HCT116 (cell line): ENCODE measurements around the gene SOBP. TPM values are rescaled to one million over a fixed set of nuclear protein-coding genes. Genes with fewer than 3 reads are reported as not detected.

Experiments used
- ATAC-seq: fragments of 200-7000 bp; cut with Tn5 transposase; 2 replicates; pipeline ENCODE4 v1.9.1; 2020; ENCODE audit warnings: mild to moderate bottlenecking, moderate library complexity
- BruUV-seq: library from RNA; stranded (reverse); fragments of 400-500 nt; replicated peaks from 2 replicates; lab custom pipeline; 2021; lab: Mats Ljungman, UMichigan
- CTCF ChIA-PET: fragments of 300-600 bp; sonication (Branson Sonifier 250); formaldehyde crosslinking; loops from one replicate; lab custom pipeline; 2021; ENCODE audit warnings: antibody characterized with exemption; lab: Charles Lee
- POLR2A ChIA-PET: fragments of 300-600, 350-600 bp; sonication (Branson Sonifier 250); formaldehyde crosslinking; loops from one replicate; lab custom pipeline; 2021; ENCODE audit warnings: antibody characterized with exemption; lab: Charles Lee
- RAD21 ChIA-PET, 2 experiments: fragments of 300-600 bp; sonication (Branson Sonifier 250); formaldehyde crosslinking; loops; one replicate each; lab custom pipeline; 2023; ENCODE audit warnings: low total read pairs in 2 of 2; ENCODE audit not compliant: uncharacterized antibody in 2 of 2, unreplicated experiment in 2 of 2, low non-redundant PET in 1 of 2; lab: Charles Lee
- DNase-seq: peaks from one replicate; pipeline ENCODE4 v3.0.0-alpha.2; 2010; ENCODE audit warnings: low read depth, low spot score
- H2AFZ ChIP-seq: fragments of 200-600 bp; shearing (Covaris generic), sonication (generic); 2 replicates; pipeline ENCODE4 v1.6.1; 2017; ENCODE audit warnings: low read depth, mixed run types, mixed read lengths, antibody characterized with exemption, low read length; ENCODE audit not compliant: poor library complexity, severe bottlenecking
- H3K27ac ChIP-seq: 2 replicates; pipeline ENCODE4 v1.5.1; 2012; ENCODE audit warnings: low read depth, low read length
- H3K27me3 ChIP-seq: fragments of 200-600 bp; sonication (generic); 2 replicates; pipeline ENCODE4 v1.6.1; 2016; ENCODE audit warnings: mixed run types, low read length, mixed read lengths; ENCODE audit not compliant: insufficient read depth
- H3K36me3 ChIP-seq, 2 experiments: fragments of 200-500 bp in 1 of 2; fragments of 200-600 bp in 1 of 2; sonication (Bioruptor generic) in 1 of 2; sonication (generic) in 1 of 2; 2 replicates each; pipeline versions ENCODE4 v1.5.1 to v1.6.1; 2014 to 2016; ENCODE audit warnings: low read length in 2 of 2, inconsistent platforms in 1 of 2, mixed read lengths in 1 of 2, mixed run types in 1 of 2; ENCODE audit not compliant: insufficient read depth in 2 of 2, control insufficient read depth in 1 of 2
- H3K4me1 ChIP-seq, 2 experiments: fragments of 200-600 bp in 1 of 2; sonication (generic) in 1 of 2; 2 replicates each; pipeline versions ENCODE4 v1.5.1 to v1.6.1; 2012 to 2017; ENCODE audit warnings: low read length in 2 of 2, inconsistent platforms in 1 of 2, mild to moderate bottlenecking in 1 of 2, mixed read lengths in 1 of 2, mixed run types in 1 of 2, moderate library complexity in 1 of 2; ENCODE audit not compliant: insufficient read depth in 2 of 2, control insufficient read depth in 1 of 2
- H3K4me2 ChIP-seq: fragments of 200-600 bp; sonication (generic); 2 replicates; pipeline ENCODE4 v1.6.1; 2017; ENCODE audit warnings: mixed run types, low read length, mixed read lengths
- H3K4me3 ChIP-seq, 2 experiments: fragments of 200-600 bp in 1 of 2; sonication (generic) in 1 of 2; replicated peaks in 1 of 2; 2 replicates each; pipeline ENCODE4 v1.5.1; 2011 to 2016; ENCODE audit warnings: low read length in 2 of 2, control low read depth in 1 of 2, low read depth in 1 of 2, mild to moderate bottlenecking in 1 of 2, mixed read lengths in 1 of 2, mixed run types in 1 of 2
- H3K79me2 ChIP-seq: fragments of 200-600 bp; sonication (generic); 2 replicates; pipeline ENCODE4 v1.6.1; 2017; ENCODE audit warnings: mild to moderate bottlenecking, mixed run types, low read length, moderate library complexity, mixed read lengths; ENCODE audit not compliant: insufficient read depth
- H3K9ac ChIP-seq: fragments of 200-600 bp; sonication (generic); 2 replicates; pipeline ENCODE4 v1.6.1; 2016; ENCODE audit warnings: low read length, mixed read lengths
- H3K9me2 ChIP-seq: fragments of 200-600 bp; sonication (generic), shearing (Covaris generic); 2 replicates; pipeline ENCODE4 v1.6.1; 2017; ENCODE audit warnings: mixed run types, mild to moderate bottlenecking, moderate library complexity; ENCODE audit not compliant: insufficient read depth
- H3K9me3 ChIP-seq, 2 experiments: fragments of 200-500 bp in 1 of 2; fragments of 200-600 bp in 1 of 2; sonication (Bioruptor generic) in 1 of 2; sonication (generic) in 1 of 2; 2 replicates each; pipeline ENCODE4 v1.6.1; 2014 to 2017; ENCODE audit warnings: low read length in 2 of 2, mixed read lengths in 2 of 2, inconsistent platforms in 1 of 2, low read depth in 1 of 2, mild to moderate bottlenecking in 1 of 2, mixed run types in 1 of 2, moderate library complexity in 1 of 2; ENCODE audit not compliant: control insufficient read depth in 1 of 2, insufficient read depth in 1 of 2
- H4K20me1 ChIP-seq: fragments of 200-600 bp; sonication (generic), shearing (Covaris generic); 2 replicates; pipeline ENCODE4 v1.6.1; 2017; ENCODE audit warnings: mixed run types, mild to moderate bottlenecking, moderate library complexity; ENCODE audit not compliant: insufficient read depth
- CBX3 ChIP-seq: IDR thresholded peaks from 2 replicates; pipeline ENCODE4 v1.6.1; 2012; ENCODE audit warnings: low read depth
- CEBPB ChIP-seq: IDR thresholded peaks from 2 replicates; pipeline ENCODE4 v1.6.1; 2012; ENCODE audit warnings: low read depth
- EGR1 ChIP-seq: IDR thresholded peaks from 2 replicates; pipeline ENCODE4 v1.6.1; 2012; ENCODE audit warnings: low read depth
- ELF1 ChIP-seq: IDR thresholded peaks from 2 replicates; pipeline ENCODE4 v1.6.1; 2012; ENCODE audit warnings: low read depth, borderline replicate concordance
- EZH2 ChIP-seq: fragments of 200-600 bp; sonication (generic); IDR thresholded peaks from 2 replicates; pipeline ENCODE4 v1.6.1; 2017; ENCODE audit warnings: antibody characterized with exemption, mixed run types
- EZH2phosphoT487 ChIP-seq: fragments of 200-600 bp; IDR thresholded peaks from 2 replicates; pipeline ENCODE4 v1.6.1; 2018; ENCODE audit warnings: antibody characterized with exemption, borderline replicate concordance
- FOSL1 ChIP-seq: IDR thresholded peaks from 2 replicates; pipeline ENCODE4 v1.6.1; 2012; ENCODE audit warnings: low read depth
- JUND ChIP-seq: IDR thresholded peaks from 2 replicates; pipeline ENCODE4 v1.6.1; 2012
- POLR2A ChIP-seq: IDR thresholded peaks from 2 replicates; pipeline ENCODE4 v1.7.0; 2011; ENCODE audit warnings: borderline replicate concordance; ENCODE audit not compliant: insufficient read depth, insufficient read length; ENCODE audit errors: extremely low read depth
- POLR2AphosphoS5 ChIP-seq: IDR thresholded peaks from 2 replicates; pipeline ENCODE4 v1.6.1; 2011; ENCODE audit warnings: mild to moderate bottlenecking, low read depth, low read length, moderate library complexity
- RAD21 ChIP-seq: IDR thresholded peaks from 2 replicates; pipeline ENCODE4 v1.6.1; 2012; ENCODE audit warnings: low read depth, mild to moderate bottlenecking
- SIN3A ChIP-seq: IDR thresholded peaks from 2 replicates; pipeline ENCODE4 v1.6.1; 2012; ENCODE audit warnings: low read depth
- SRF ChIP-seq: IDR thresholded peaks from 2 replicates; pipeline ENCODE4 v1.6.1; 2012; ENCODE audit warnings: low read depth
- TCF7L2 ChIP-seq: IDR thresholded peaks from 2 replicates; pipeline ENCODE4 v1.7.0; 2011; ENCODE audit warnings: borderline replicate concordance, inconsistent platforms; ENCODE audit not compliant: insufficient read depth, insufficient read length; ENCODE audit errors: extremely low read depth
- ZFX ChIP-seq: fragments of 450-650 bp; IDR thresholded peaks from 2 replicates; pipeline ENCODE4 v1.6.1; 2017
- ZNF274 ChIP-seq: fragments of 200-500 bp; sonication (Bioruptor generic); IDR thresholded peaks from 2 replicates; pipeline ENCODE4 v1.6.1; 2014; ENCODE audit warnings: mild to moderate bottlenecking, low read depth, low read length, inconsistent platforms
- intact Hi-C: fragments of 100-400 bp; cut with micrococcal nuclease; formaldehyde crosslinking; loops from 2 replicates; pipeline ENCODE4 v1.10.0; 2022
- total RNA-seq: library from RNA; stranded (reverse); gene quantifications from one replicate; pipeline ENCODE4 v1.2.1, GENCODE V29; 2021; ENCODE audit not compliant: unreplicated experiment
- TF ChIP-seq, protein P1 (sequence below): IDR thresholded peaks from 2 replicates; pipeline ENCODE4 v1.6.1; 2012
- TF ChIP-seq, protein P2 (sequence below), 3 experiments: fragments of 200-600 bp in 1 of 3; sonication (generic) in 1 of 3; IDR thresholded peaks in 2 of 3; conservative IDR thresholded peaks in 1 of 3; 2 replicates each; pipeline ENCODE4 v1.5.1; 2012 to 2017; ENCODE audit warnings: low read depth in 2 of 3, low read length in 2 of 3, antibody characterized with exemption in 1 of 3, borderline replicate concordance in 1 of 3, control low read depth in 1 of 3, mild to moderate bottlenecking in 1 of 3, mixed read lengths in 1 of 3, mixed run types in 1 of 3, moderate library complexity in 1 of 3; ENCODE audit not compliant: insufficient read depth in 1 of 3
- TF ChIP-seq, protein P3 (sequence below): IDR thresholded peaks from 2 replicates; pipeline ENCODE4 v1.6.1; 2011; ENCODE audit warnings: mild to moderate bottlenecking, low read length, moderate library complexity; ENCODE audit not compliant: insufficient replicate concordance; ENCODE audit errors: extremely low read depth

SOBP gene
- total RNA-seq, 1 experiment from 2014 or later = 2.6 TPM

DNA sequence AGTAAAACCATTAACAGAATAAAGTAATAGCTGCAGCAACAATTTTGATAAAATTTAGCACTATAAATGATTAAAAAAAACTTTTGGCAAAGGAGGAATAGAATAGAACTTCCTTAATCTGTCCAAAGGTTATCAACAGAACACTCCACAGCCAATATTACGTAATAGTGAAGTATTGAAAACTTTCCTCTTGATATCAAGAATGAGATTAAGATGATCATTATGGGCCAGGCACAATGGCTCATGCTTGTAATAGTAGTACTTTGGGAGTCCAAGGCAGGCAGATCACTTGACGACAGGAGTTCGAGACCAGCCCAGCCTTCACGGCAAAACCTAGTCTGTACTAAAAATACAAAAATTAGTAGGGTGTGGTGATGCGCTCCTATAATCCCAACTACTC, 26.0 kb downstream of the SOBP start:
- TF ChIP-seq JUND (no peak), SRF (no peak), EGR1 (no peak), FOSL1 (no peak), POLR2AphosphoS5 (no peak), CBX3 (no peak), TCF7L2 (no peak), ZFX (no peak), RAD21 (no peak), POLR2A (no peak), SIN3A (no peak), EZH2 (no peak), ELF1 (no peak)
- TF ChIP-seq, protein P1, sequence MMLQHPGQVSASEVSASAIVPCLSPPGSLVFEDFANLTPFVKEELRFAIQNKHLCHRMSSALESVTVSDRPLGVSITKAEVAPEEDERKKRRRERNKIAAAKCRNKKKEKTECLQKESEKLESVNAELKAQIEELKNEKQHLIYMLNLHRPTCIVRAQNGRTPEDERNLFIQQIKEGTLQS = no peak
- Histone ChIP-seq H3K4me1 (no peaks in the 10 kb centered on the region), H2AFZ (no peak overlapping the region), H3K9me2 (no peaks in the 10 kb centered on the region), H3K9ac (no peak overlapping the region), H3K27ac (no peak overlapping the region), H3K4me2 (no peak overlapping the region), H4K20me1 (no peaks in the 10 kb centered on the region), H3K36me3 (no peaks in the 10 kb centered on the region), H3K27me3 (no peaks in the 10 kb centered on the region), H3K4me3 (no peak overlapping the region), H3K9me3 (no peaks in the 10 kb centered on the region; a peak in 1 of 4 replicates), H3K79me2 (no peaks in the 10 kb centered on the region)
- ChIA-PET CTCF (no interaction called here), RAD21 (no interaction called here), POLR2A (no interaction called here)
- intact Hi-C loops = no loop called here
- ATAC-seq (no peak), DNase-seq (no peak)
- no TSS peak for BruUV-seq

DNA sequence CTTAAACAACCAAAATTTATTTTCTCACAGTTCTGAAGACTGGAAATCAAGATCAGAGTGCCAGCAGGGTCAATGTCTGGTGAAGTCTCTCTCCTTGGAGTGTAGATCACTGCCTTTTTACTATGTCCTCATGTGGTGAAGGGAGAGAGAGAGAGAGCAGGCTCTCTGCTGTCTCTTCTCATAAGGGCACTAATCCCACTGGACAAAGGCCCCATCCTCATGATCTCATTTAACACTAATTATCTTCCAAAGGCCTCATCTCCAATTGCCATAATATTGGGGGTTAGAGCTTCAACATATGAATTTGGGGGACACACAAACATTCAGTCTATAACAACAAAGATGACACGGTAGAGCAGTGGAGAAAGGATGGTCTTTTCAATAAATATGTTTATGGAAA, 27.4 kb downstream of the SOBP start:
- ChIA-PET CTCF (no interaction called here), RAD21 (no interaction called here), POLR2A (no interaction called here)
- TF ChIP-seq SRF = no peak
- TF ChIP-seq ZFX = no peak
- no peak for TF ChIP-seq EZH2phosphoT487
- TF ChIP-seq, protein P2, sequence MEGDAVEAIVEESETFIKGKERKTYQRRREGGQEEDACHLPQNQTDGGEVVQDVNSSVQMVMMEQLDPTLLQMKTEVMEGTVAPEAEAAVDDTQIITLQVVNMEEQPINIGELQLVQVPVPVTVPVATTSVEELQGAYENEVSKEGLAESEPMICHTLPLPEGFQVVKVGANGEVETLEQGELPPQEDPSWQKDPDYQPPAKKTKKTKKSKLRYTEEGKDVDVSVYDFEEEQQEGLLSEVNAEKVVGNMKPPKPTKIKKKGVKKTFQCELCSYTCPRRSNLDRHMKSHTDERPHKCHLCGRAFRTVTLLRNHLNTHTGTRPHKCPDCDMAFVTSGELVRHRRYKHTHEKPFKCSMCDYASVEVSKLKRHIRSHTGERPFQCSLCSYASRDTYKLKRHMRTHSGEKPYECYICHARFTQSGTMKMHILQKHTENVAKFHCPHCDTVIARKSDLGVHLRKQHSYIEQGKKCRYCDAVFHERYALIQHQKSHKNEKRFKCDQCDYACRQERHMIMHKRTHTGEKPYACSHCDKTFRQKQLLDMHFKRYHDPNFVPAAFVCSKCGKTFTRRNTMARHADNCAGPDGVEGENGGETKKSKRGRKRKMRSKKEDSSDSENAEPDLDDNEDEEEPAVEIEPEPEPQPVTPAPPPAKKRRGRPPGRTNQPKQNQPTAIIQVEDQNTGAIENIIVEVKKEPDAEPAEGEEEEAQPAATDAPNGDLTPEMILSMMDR (IDR thresholded peaks at IDR 0.05 in 2 of 3, conservative IDR thresholded peaks at IDR 0.05 in 1 of 3; ENCODE audit: borderline replicate concordance in 1 of 3, insufficient read depth in 1 of 3, low read depth in 2 of 3, low read length in 2 of 3) = no peak
- no peak for TF ChIP-seq RAD21
- no peak for TF ChIP-seq ZNF274
- no peak for TF ChIP-seq EGR1
- TF ChIP-seq FOSL1 = no peak
- TF ChIP-seq SIN3A = no peak
- TF ChIP-seq, protein P3, sequence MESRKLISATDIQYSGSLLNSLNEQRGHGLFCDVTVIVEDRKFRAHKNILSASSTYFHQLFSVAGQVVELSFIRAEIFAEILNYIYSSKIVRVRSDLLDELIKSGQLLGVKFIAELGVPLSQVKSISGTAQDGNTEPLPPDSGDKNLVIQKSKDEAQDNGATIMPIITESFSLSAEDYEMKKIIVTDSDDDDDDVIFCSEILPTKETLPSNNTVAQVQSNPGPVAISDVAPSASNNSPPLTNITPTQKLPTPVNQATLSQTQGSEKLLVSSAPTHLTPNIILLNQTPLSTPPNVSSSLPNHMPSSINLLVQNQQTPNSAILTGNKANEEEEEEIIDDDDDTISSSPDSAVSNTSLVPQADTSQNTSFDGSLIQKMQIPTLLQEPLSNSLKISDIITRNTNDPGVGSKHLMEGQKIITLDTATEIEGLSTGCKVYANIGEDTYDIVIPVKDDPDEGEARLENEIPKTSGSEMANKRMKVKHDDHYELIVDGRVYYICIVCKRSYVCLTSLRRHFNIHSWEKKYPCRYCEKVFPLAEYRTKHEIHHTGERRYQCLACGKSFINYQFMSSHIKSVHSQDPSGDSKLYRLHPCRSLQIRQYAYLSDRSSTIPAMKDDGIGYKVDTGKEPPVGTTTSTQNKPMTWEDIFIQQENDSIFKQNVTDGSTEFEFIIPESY = no peak
- no peak for TF ChIP-seq CEBPB

More for the DNA sequence above, 27.4 kb downstream of the SOBP start:
- H3K4me2 ChIP-seq = no peak overlapping the region
- no peak overlapping the region for H3K9ac ChIP-seq
- ATAC-seq (no peak), DNase-seq (no peak)
- H3K9me3 ChIP-seq = no peaks in the 10 kb centered on the region; a peak in 1 of 4 replicates
- H4K20me1 ChIP-seq = no peaks in the 10 kb centered on the region
- H3K9me2 ChIP-seq = no peaks in the 10 kb centered on the region
- no peaks in the 10 kb centered on the region for H3K4me1 ChIP-seq
- no peaks in the 10 kb centered on the region for H3K36me3 ChIP-seq
- BruUV-seq = no TSS peak
- intact Hi-C loops = no loop called here
- H3K4me3 ChIP-seq = no peak overlapping the region
- no peak overlapping the region for H2AFZ ChIP-seq
- H3K79me2 ChIP-seq = no peaks in the 10 kb centered on the region
- no peaks in the 10 kb centered on the region for H3K27me3 ChIP-seq
- H3K27ac ChIP-seq = no peak overlapping the region
